ENCODE measurements around the gene PARP4. TPM values are rescaled to one million over a fixed set of nuclear protein-coding genes. Genes with fewer than 3 reads are reported as not detected.

The PARP4 gene
- total RNA-seq, 6 experiments from 2014 or later: 23.0 to 41.2 (median 36.5) TPM

GRCh38 chr13:24541127-24541475 is 28.5 kb upstream of the PARP4 start:
- ATAC-seq (no peak), DNase-seq (no peak)
- 0% methylated on average over 3 of the region's 11 CpGs for WGBS (ENCODE audit: insufficient coverage, low coverage, low lambda C conversion rate, missing lambda C conversion rate)
- Histone ChIP-seq H3K4me3 (peak overlapping the region; percentile 0 to 32 (median 18)), H3K4me1 (no peaks in the 10 kb centered on the region), H3K27ac (no peak overlapping the region), H3K36me3 (no peaks in the 10 kb centered on the region), H3K27me3 (peaks cover 0 to 6% of the 10 kb centered on the region in 2 donors), H3K9me3 (no peaks in the 10 kb centered on the region)
- intact Hi-C loops (cut with DNase I): no loop called here
- TF ChIP-seq CTCF (IDR thresholded peaks at IDR 0.05) (no peak), POLR2A (IDR thresholded peaks at IDR 0.05) (no peak)

- WGBS (ENCODE audit: insufficient coverage, low coverage, low lambda C conversion rate, missing lambda C conversion rate): 85% methylated on average over 10 of the region's 32 CpGs
- intact Hi-C loops (cut with DNase I): no loop called here
- peaks cover 0 to 6% of the 10 kb centered on the region in 2 donors for H3K27me3 ChIP-seq
- H3K4me3 ChIP-seq: no peak overlapping the region
- ATAC-seq: peak; percentile 41 to 71 (median 58)
- TF ChIP-seq CTCF (IDR thresholded peaks at IDR 0.05) (peak in 2 of 4 donors; percentile 12 to 17), POLR2A (IDR thresholded peaks at IDR 0.05) (no peak)
- H3K27ac ChIP-seq: no peak overlapping the region
- peak; percentile 33 to 62 (median 48) for DNase-seq
- no peaks in the 10 kb centered on the region for H3K9me3 ChIP-seq
- H3K36me3 ChIP-seq: no peaks in the 10 kb centered on the region
- H3K4me1 ChIP-seq: no peaks in the 10 kb centered on the region
Measured at GRCh38 chr13:24540236-24541126, 27.9 kb upstream of the PARP4 start.

GRCh38 chr13:24539500-24540165 is 27.1 kb upstream of the PARP4 start:
- no peaks in the 10 kb centered on the region for H3K36me3 ChIP-seq
- no peaks in the 10 kb centered on the region for H3K9me3 ChIP-seq
- no peak for ATAC-seq
- H3K27ac ChIP-seq: no peak overlapping the region
- H3K4me1 ChIP-seq: no peaks in the 10 kb centered on the region
- intact Hi-C loops (cut with DNase I): no loop called here
- WGBS (ENCODE audit: insufficient coverage, low coverage, low lambda C conversion rate, missing lambda C conversion rate): 100% methylated on average over 1 of the region's 11 CpGs
- peaks cover 0 to 6% of the 10 kb centered on the region in 2 donors for H3K27me3 ChIP-seq
- no peak for TF ChIP-seq POLR2A (IDR thresholded peaks at IDR 0.05)
- TF ChIP-seq CTCF (IDR thresholded peaks at IDR 0.05): no peak
- DNase-seq: no peak
- no peak overlapping the region for H3K4me3 ChIP-seq

GRCh38 chr13:24529478-24529877 is 16.9 kb upstream of the PARP4 start:
- Histone ChIP-seq H3K4me3 (no peak overlapping the region), H3K4me1 (no peaks in the 10 kb centered on the region), H3K9me3 (no peaks in the 10 kb centered on the region), H3K27ac (no peak overlapping the region), H3K27me3 (no peaks in the 10 kb centered on the region), H3K36me3 (no peaks in the 10 kb centered on the region)
- WGBS (ENCODE audit: insufficient coverage, low coverage, low lambda C conversion rate, missing lambda C conversion rate): 56% methylated on average over 1 of the region's 1 CpG
- intact Hi-C loops (cut with DNase I): no loop called here
- TF ChIP-seq POLR2A (IDR thresholded peaks at IDR 0.05) (no peak), CTCF (IDR thresholded peaks at IDR 0.05) (no peak)
- DNase-seq (no peak), ATAC-seq (no peak)

All from right lobe of liver (tissue), 6 donors.